WTC11 (cell line): Measurements from ENCODE around the gene PRSS56. TPM values are rescaled to one million over a fixed set of nuclear protein-coding genes. Genes with fewer than 3 reads are reported as not detected.

Source experiments
- ATAC-seq: fragments of 200-7000 bp; cut with Tn5 transposase; 2 replicates; pipeline ENCODE4 v1.10.0; 2021; ENCODE audit warnings: mild to moderate bottlenecking, moderate library complexity
- CTCF ChIA-PET: fragments of 300-600 bp; sonication (Branson Sonifier 250); formaldehyde crosslinking; loops from one replicate; lab custom pipeline; 2021; ENCODE audit warnings: antibody characterized with exemption; lab: Charles Lee
- POLR2A ChIA-PET: fragments of 350-600 bp; sonication (Branson Sonifier 250); formaldehyde crosslinking; loops from one replicate; lab custom pipeline; 2021; ENCODE audit warnings: antibody characterized with exemption; lab: Charles Lee
- DNase-seq: peaks from one replicate; pipeline ENCODE4 v3.0.0; 2021; ENCODE audit warnings: low spot score
- H3K27ac Mint-ChIP-seq: 2 replicates; pipeline ENCODE4 v1.8.0; 2021; ENCODE audit warnings: mixed read lengths
- H3K27me3 Mint-ChIP-seq: 2 replicates; pipeline ENCODE4 v1.8.0; 2021; ENCODE audit warnings: low read depth, mild to moderate bottlenecking, moderate library complexity, mixed read lengths
- H3K36me3 Mint-ChIP-seq: 2 replicates; pipeline ENCODE4 v1.8.0; 2021; ENCODE audit warnings: mixed read lengths
- H3K4me1 Mint-ChIP-seq: 2 replicates; pipeline ENCODE4 v1.8.0; 2022; ENCODE audit warnings: mixed read lengths
- H3K4me3 Mint-ChIP-seq: 2 replicates; pipeline ENCODE4 v1.8.0; 2021; ENCODE audit warnings: mild to moderate bottlenecking, moderate library complexity, mixed read lengths
- H3K9me3 Mint-ChIP-seq: 2 replicates; pipeline ENCODE4 v1.8.0; 2021; ENCODE audit warnings: mixed read lengths
- ATF2 ChIP-seq: sonication (generic); formaldehyde crosslinking; IDR thresholded peaks from 2 replicates; pipeline ENCODE4 v1.8.1; 2022; ENCODE audit warnings: low read depth, missing genetic modification reagents, borderline replicate concordance
- ATF3 ChIP-seq: sonication (generic); formaldehyde crosslinking; conservative IDR thresholded peaks from 2 replicates; pipeline ENCODE4 v1.8.1; 2022; ENCODE audit warnings: mild to moderate bottlenecking, missing genetic modification reagents
- ATF6 ChIP-seq: sonication (generic); formaldehyde crosslinking; IDR thresholded peaks from 2 replicates; pipeline ENCODE4 v1.8.1; 2023; ENCODE audit warnings: mild to moderate bottlenecking, missing genetic modification reagents
- FOXP1 ChIP-seq: sonication (generic); formaldehyde crosslinking; IDR thresholded peaks from 2 replicates; pipeline ENCODE4 v1.8.0; 2022; ENCODE audit warnings: missing genetic modification reagents, mild to moderate bottlenecking, moderate library complexity, borderline replicate concordance
- HMGA2 ChIP-seq: fragments of 250-450 bp; sonication (Bioruptor Pico); IDR thresholded peaks from 2 replicates; pipeline ENCODE4 v1.4.0; 2021; ENCODE audit warnings: mild to moderate bottlenecking, moderate library complexity
- JAZF1 ChIP-seq: fragments of 250-450 bp; sonication (Bioruptor Pico); IDR thresholded peaks from 2 replicates; pipeline ENCODE4 v1.9.0; 2021; ENCODE audit warnings: moderate library complexity, mild to moderate bottlenecking, inconsistent platforms
- NFYB ChIP-seq: sonication (generic); formaldehyde crosslinking; conservative IDR thresholded peaks from 2 replicates; pipeline ENCODE4 v1.8.0; 2022; ENCODE audit warnings: low read depth, missing genetic modification reagents
- NR3C1 ChIP-seq: sonication (generic); formaldehyde crosslinking; conservative IDR thresholded peaks from 2 replicates; pipeline ENCODE4 v1.8.1; 2023; ENCODE audit warnings: low read depth, mild to moderate bottlenecking, missing genetic modification reagents
- OVOL2 ChIP-seq: fragments of 250-450 bp; sonication (Bioruptor Pico); IDR thresholded peaks from 2 replicates; pipeline ENCODE4 v1.9.0; 2021; ENCODE audit warnings: mild to moderate bottlenecking, borderline replicate concordance
- TEAD4 ChIP-seq: sonication (generic); formaldehyde crosslinking; IDR thresholded peaks from 2 replicates; pipeline ENCODE4 v1.8.0; 2022; ENCODE audit warnings: mild to moderate bottlenecking, missing genetic modification reagents
- ZNF396 ChIP-seq: fragments of 250-450 bp; sonication (Bioruptor Pico); IDR thresholded peaks from 2 replicates; pipeline ENCODE4 v1.8.0; 2021; ENCODE audit warnings: mild to moderate bottlenecking, moderate library complexity, borderline replicate concordance
- ZNF532 ChIP-seq: fragments of 250-450 bp; sonication (Bioruptor Pico); IDR thresholded peaks from 2 replicates; pipeline ENCODE4 v1.9.0; 2021; ENCODE audit warnings: mild to moderate bottlenecking, borderline replicate concordance
- total RNA-seq: library from RNA; stranded (reverse); gene quantifications from 3 replicates; pipeline ENCODE4 v1.2.3, GENCODE V29; 2021
- TF ChIP-seq, protein P1 (sequence below): fragments of 250-450 bp; sonication (Bioruptor Pico); IDR thresholded peaks from 2 replicates; pipeline ENCODE4 v1.9.0; 2021; ENCODE audit warnings: moderate library complexity, mild to moderate bottlenecking, inconsistent platforms, borderline replicate concordance
- TF ChIP-seq, protein P2 (sequence below): sonication (generic); formaldehyde crosslinking; IDR thresholded peaks from 2 replicates; pipeline ENCODE4 v1.8.0; 2022; ENCODE audit warnings: mild to moderate bottlenecking, missing genetic modification reagents

Gene PRSS56
- total RNA-seq, 1 experiment from 2014 or later: not detected

DNA sequence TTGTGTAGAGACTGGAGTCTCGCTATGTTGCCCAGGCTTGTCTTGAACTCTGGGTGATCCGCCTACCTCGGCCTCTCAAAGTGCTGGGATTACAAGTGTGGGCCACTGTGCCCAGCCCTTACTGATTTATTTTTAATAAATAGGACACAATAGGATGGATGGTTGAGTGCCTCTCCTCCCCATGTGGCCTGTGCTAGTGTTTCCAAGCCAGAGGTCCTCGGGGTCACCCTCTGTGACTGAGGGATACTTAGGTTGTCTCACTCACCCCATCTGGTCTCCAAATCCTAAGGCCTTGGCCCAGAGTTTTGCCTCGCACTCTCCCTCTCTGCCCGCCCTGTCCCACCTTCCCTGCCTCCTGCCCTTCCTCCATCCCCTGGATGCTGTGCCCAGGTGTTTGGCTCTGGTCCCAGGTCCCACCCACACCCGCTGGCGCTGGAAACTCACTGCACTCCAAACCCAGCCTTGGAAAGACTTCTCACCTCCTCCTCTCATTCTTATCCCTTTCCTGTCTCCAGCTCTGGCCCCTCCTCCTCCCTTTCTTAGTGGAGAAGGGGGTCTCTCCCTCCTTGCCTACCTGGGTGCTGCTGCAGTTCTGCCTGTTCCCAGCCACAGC, 27.8 kb upstream of the PRSS56 start (continued):
- TF ChIP-seq ATF3 (CRISPR knock-in tag) (no peak), JAZF1 (CRISPR knock-in tag) (no peak), HMGA2 (CRISPR knock-in tag) (no peak), ATF6 (no peak), NR3C1 (no peak), OVOL2 (no peak)
- TF ChIP-seq, protein P1, sequence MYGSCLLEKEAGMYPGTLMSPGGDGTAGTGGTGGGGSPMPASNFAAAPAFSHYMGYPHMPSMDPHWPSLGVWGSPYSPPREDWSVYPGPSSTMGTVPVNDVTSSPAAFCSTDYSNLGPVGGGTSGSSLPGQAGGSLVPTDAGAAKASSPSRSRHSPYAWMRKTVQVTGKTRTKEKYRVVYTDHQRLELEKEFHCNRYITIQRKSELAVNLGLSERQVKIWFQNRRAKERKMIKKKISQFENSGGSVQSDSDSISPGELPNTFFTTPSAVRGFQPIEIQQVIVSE: no peak
- TF ChIP-seq, all 79 proteins: peak for 0

DNA sequence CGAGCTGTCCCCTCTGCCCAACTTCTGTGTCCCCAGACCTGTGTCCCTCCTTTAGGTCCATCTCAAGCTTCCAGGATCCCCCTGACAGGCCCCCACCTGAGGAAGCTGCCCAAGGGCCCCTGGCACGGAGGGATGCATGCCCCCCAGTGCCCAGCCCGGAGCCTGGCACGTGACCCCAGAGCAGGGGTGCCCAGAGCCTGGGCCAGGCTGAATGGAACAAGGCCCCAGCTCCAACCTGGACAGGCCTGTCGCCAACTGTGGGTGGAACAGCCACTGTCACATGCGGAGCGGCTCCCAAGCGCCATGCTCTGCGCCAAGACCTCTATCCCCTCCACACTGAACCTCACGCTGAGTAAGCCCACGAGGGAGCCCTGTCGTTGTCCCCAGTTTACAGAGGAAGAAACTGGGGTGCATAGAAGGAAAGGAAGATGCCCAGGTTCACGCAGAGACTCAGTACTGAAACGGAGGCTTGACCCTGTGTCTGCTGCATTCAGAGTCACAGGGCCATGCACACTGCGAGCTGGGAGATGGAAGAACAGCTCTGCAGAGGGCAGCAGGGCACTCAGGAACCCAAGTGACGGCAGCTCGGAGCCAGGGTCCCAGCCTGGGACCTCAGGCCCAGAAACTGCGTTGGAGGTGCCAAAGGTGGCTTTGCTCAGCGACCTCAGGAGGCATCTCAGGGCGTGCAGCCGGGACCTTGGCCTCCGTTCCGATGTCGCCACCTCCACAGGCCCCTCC, 27.1 kb upstream of the PRSS56 start:
- no peak for TF ChIP-seq FOXP1 (CRISPR knock-in tag)
- TF ChIP-seq, protein P2, sequence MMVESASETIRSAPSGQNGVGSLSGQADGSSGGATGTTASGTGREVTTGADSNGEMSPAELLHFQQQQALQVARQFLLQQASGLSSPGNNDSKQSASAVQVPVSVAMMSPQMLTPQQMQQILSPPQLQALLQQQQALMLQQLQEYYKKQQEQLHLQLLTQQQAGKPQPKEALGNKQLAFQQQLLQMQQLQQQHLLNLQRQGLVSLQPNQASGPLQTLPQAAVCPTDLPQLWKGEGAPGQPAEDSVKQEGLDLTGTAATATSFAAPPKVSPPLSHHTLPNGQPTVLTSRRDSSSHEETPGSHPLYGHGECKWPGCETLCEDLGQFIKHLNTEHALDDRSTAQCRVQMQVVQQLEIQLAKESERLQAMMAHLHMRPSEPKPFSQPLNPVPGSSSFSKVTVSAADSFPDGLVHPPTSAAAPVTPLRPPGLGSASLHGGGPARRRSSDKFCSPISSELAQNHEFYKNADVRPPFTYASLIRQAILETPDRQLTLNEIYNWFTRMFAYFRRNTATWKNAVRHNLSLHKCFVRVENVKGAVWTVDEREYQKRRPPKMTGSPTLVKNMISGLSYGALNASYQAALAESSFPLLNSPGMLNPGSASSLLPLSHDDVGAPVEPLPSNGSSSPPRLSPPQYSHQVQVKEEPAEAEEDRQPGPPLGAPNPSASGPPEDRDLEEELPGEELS (CRISPR knock-in tag): no peak
- no peak for TF ChIP-seq ZNF396
- no peak for TF ChIP-seq ATF2 (CRISPR knock-in tag)
- TF ChIP-seq TEAD4 (CRISPR knock-in tag): no peak
- ATAC-seq (no peak), DNase-seq (no peak)
- H3K36me3 Mint-ChIP-seq: no peaks in the 10 kb centered on the region
- H3K27me3 Mint-ChIP-seq: peaks cover 23% of the 10 kb centered on the region
- H3K4me3 Mint-ChIP-seq: no peak overlapping the region
- H3K9me3 Mint-ChIP-seq: no peaks in the 10 kb centered on the region
- H3K27ac Mint-ChIP-seq: no peak overlapping the region
- peaks cover 25% of the 10 kb centered on the region for H3K4me1 Mint-ChIP-seq
- ChIA-PET POLR2A (no interaction called here), CTCF (interaction anchor here (0.8 to 1.1 kb wide), 3 partner anchors 15 to 31 kb away, joined by 3 read pairs; no protein-coding TSS in a partner anchor)

GRCh38 chr2:232493701-232494474, 26.3 kb upstream of the PRSS56 start:
- DNase-seq: no peak
- Mint-ChIP-seq H3K27me3 (peaks cover 17% of the 10 kb centered on the region), H3K9me3 (no peaks in the 10 kb centered on the region), H3K27ac (no peak overlapping the region), H3K36me3 (no peaks in the 10 kb centered on the region), H3K4me1 (peaks cover 20% of the 10 kb centered on the region), H3K4me3 (no peak overlapping the region)
- no peak for ATAC-seq
- TF ChIP-seq NFYB (CRISPR knock-in tag): no peak
- TF ChIP-seq ZNF532: no peak
- POLR2A ChIA-PET: no interaction called here
- CTCF ChIA-PET: interaction anchor here (0.6 to 1.1 kb wide), 4 partner anchors 14 to 262 kb away, joined by 3 read pairs; no protein-coding TSS in a partner anchor
